ENCODE data around the gene PPP2R5D. TPM values are rescaled to one million over a fixed set of nuclear protein-coding genes. Genes with fewer than 3 reads are reported as not detected.

PPP2R5D gene
- total RNA-seq, 2 donors from 2014 or later: 57.5 to 59.1 TPM

- Histone ChIP-seq H3K27me3 (ENCODE audit: control insufficient read depth, insufficient read depth, low read length, poor library complexity, severe bottlenecking) (peaks cover 28% of the 10 kb centered on the region), H3K27ac (ENCODE audit: low read depth, low read length) (no peak overlapping the region), H3K36me3 (ENCODE audit: control insufficient read depth, insufficient read depth, low read length) (no peaks in the 10 kb centered on the region), H3K4me1 (ENCODE audit: control insufficient read depth, insufficient read depth, low read length) (no peaks in the 10 kb centered on the region), H3K4me3 (ENCODE audit: low read length) (no peak overlapping the region), H3K9ac (ENCODE audit: extremely low read depth, low read length, poor library complexity, severe bottlenecking) (no peak overlapping the region), H3K9me3 (ENCODE audit: control insufficient read depth, low read length) (no peaks in the 10 kb centered on the region)
- H3K36me3 Mint-ChIP-seq (ENCODE audit: low read depth): peaks cover 25% of the 10 kb centered on the region
- H3K9me3 Mint-ChIP-seq: no peaks in the 10 kb centered on the region
- DNase-seq: no peak
- 92 to 95% methylated on average over 9 to 12 of the region's 12 CpGs for WGBS, 2 experiments (ENCODE audit: insufficient coverage in 1 of 2, insufficient read length in 1 of 2)
- H3K4me1 Mint-ChIP-seq: peaks cover 6% of the 10 kb centered on the region
- TF ChIP-seq CTCF (conservative IDR thresholded peaks at IDR 0.05): no peak
- no peak overlapping the region for H3K4me3 Mint-ChIP-seq
- no peak overlapping the region for H3K27ac Mint-ChIP-seq
- H3K27me3 Mint-ChIP-seq (ENCODE audit: insufficient read depth): peaks cover 33% of the 10 kb centered on the region
Observed at GRCh38 chr6:42962096-42962495, 22.3 kb upstream of the PPP2R5D start.

GRCh38 chr6:42962502-42963178, 21.7 kb upstream of the PPP2R5D start:
- Mint-ChIP-seq H3K9me3 (no peaks in the 10 kb centered on the region), H3K4me3 (no peak overlapping the region), H3K27me3 (ENCODE audit: insufficient read depth) (peaks cover 33% of the 10 kb centered on the region), H3K4me1 (peaks cover 6% of the 10 kb centered on the region), H3K36me3 (ENCODE audit: low read depth) (peaks cover 29% of the 10 kb centered on the region), H3K27ac (no peak overlapping the region)
- H3K9ac ChIP-seq (ENCODE audit: extremely low read depth, low read length, poor library complexity, severe bottlenecking): no peak overlapping the region
- no peak overlapping the region for H3K27ac ChIP-seq (ENCODE audit: low read depth, low read length)
- H3K9me3 ChIP-seq (ENCODE audit: control insufficient read depth, low read length): no peaks in the 10 kb centered on the region
- no peaks in the 10 kb centered on the region for H3K36me3 ChIP-seq (ENCODE audit: control insufficient read depth, insufficient read depth, low read length)
- TF ChIP-seq CTCF (conservative IDR thresholded peaks at IDR 0.05): no peak
- WGBS, 2 experiments (ENCODE audit: insufficient coverage in 1 of 2, insufficient read length in 1 of 2): 67 to 93% methylated on average over 2 to 13 of the region's 13 CpGs
- H3K4me1 ChIP-seq (ENCODE audit: control insufficient read depth, insufficient read depth, low read length): no peaks in the 10 kb centered on the region
- H3K4me3 ChIP-seq (ENCODE audit: low read length): no peak overlapping the region
- peaks cover 28% of the 10 kb centered on the region for H3K27me3 ChIP-seq (ENCODE audit: control insufficient read depth, insufficient read depth, low read length, poor library complexity, severe bottlenecking)
- DNase-seq: no peak

GRCh38 chr6:42963179-42963854, 21.1 kb upstream of the PPP2R5D start:
- Histone ChIP-seq H3K27ac (ENCODE audit: low read depth, low read length) (no peak overlapping the region), H3K4me3 (ENCODE audit: low read length) (no peak overlapping the region), H3K27me3 (ENCODE audit: control insufficient read depth, insufficient read depth, low read length, poor library complexity, severe bottlenecking) (peaks cover 28% of the 10 kb centered on the region), H3K9me3 (ENCODE audit: control insufficient read depth, low read length) (no peaks in the 10 kb centered on the region), H3K9ac (ENCODE audit: extremely low read depth, low read length, poor library complexity, severe bottlenecking) (no peak overlapping the region), H3K36me3 (ENCODE audit: control insufficient read depth, insufficient read depth, low read length) (no peaks in the 10 kb centered on the region), H3K4me1 (ENCODE audit: control insufficient read depth, insufficient read depth, low read length) (no peaks in the 10 kb centered on the region)
- Mint-ChIP-seq H3K27me3 (ENCODE audit: insufficient read depth) (peaks cover 31% of the 10 kb centered on the region), H3K27ac (no peak overlapping the region), H3K36me3 (ENCODE audit: low read depth) (peaks cover 31% of the 10 kb centered on the region), H3K4me1 (peaks cover 6% of the 10 kb centered on the region), H3K4me3 (no peak overlapping the region), H3K9me3 (no peaks in the 10 kb centered on the region)
- TF ChIP-seq CTCF (conservative IDR thresholded peaks at IDR 0.05): no peak
- WGBS, 2 experiments (ENCODE audit: insufficient coverage in 1 of 2, insufficient read length in 1 of 2): 84 to 94% methylated on average over 5 to 12 of the region's 12 CpGs
- no peak for DNase-seq

Measured in endodermal cell (in vitro differentiated cells).